Panc1 (cell line): ENCODE results near the gene CIAO3. TPM values are rescaled to one million over a fixed set of nuclear protein-coding genes. Genes with fewer than 3 reads are reported as not detected.

ENCODE experiments used
- ATAC-seq: fragments of 200-7000 bp; cut with Tn5 transposase; 2 replicates; pipeline ENCODE4 v1.9.1; 2020; ENCODE audit warnings: mild to moderate bottlenecking, moderate library complexity
- BruUV-seq: library from RNA; stranded (reverse); fragments of 400-500 nt; replicated peaks from 2 replicates; lab custom pipeline; 2021; lab: Mats Ljungman, UMichigan
- CTCF ChIA-PET: fragments of 300-600 bp; sonication (Branson Sonifier 250); formaldehyde crosslinking; loops from one replicate; lab custom pipeline; 2022; ENCODE audit warnings: antibody characterized with exemption; lab: Charles Lee
- POLR2A ChIA-PET: fragments of 300-600 bp; sonication (Branson Sonifier 250); formaldehyde crosslinking; loops from one replicate; lab custom pipeline; 2022; ENCODE audit warnings: antibody characterized with exemption; lab: Charles Lee
- DNase-seq: peaks from one replicate; pipeline ENCODE4 v3.0.0-alpha.2; 2010; ENCODE audit warnings: low read depth, low spot score
- H3K27ac ChIP-seq: 2 replicates; pipeline ENCODE4 v1.5.1; 2011; ENCODE audit warnings: mild to moderate bottlenecking, low read length, inconsistent platforms
- H3K27me3 ChIP-seq: fragments of 200-500 bp; sonication (Bioruptor generic); 2 replicates; pipeline ENCODE4 v1.6.0; 2014; ENCODE audit warnings: low read length, inconsistent platforms; ENCODE audit not compliant: control insufficient read depth, insufficient read depth
- H3K36me3 ChIP-seq: fragments of 200-500 bp; sonication (Bioruptor generic); 2 replicates; pipeline ENCODE4 v1.5.1; 2014; ENCODE audit warnings: inconsistent platforms, mild to moderate bottlenecking, low read length, moderate library complexity; ENCODE audit not compliant: control insufficient read depth, insufficient read depth
- H3K4me1 ChIP-seq: 2 replicates; pipeline ENCODE4 v1.5.1; 2011; ENCODE audit warnings: inconsistent platforms, mild to moderate bottlenecking, low read length, moderate library complexity; ENCODE audit not compliant: control insufficient read depth, insufficient read depth
- H3K4me3 ChIP-seq, 2 experiments: 2 replicates each; pipeline ENCODE4 v1.5.1; 2011 to 2012; ENCODE audit warnings: low read depth in 2 of 2, low read length in 2 of 2, mild to moderate bottlenecking in 2 of 2, inconsistent platforms in 1 of 2, moderate library complexity in 1 of 2
- H3K9me3 ChIP-seq: fragments of 200-500 bp; sonication (Bioruptor generic); 2 replicates; pipeline ENCODE4 v1.5.1; 2014; ENCODE audit warnings: low read depth, mild to moderate bottlenecking, inconsistent platforms, low read length, moderate library complexity; ENCODE audit not compliant: control insufficient read depth, insufficient read depth
- CTCF ChIP-seq: fragments of 450-650 bp; IDR thresholded peaks from 2 replicates; pipeline ENCODE4 v1.5.1; 2017; ENCODE audit warnings: mild to moderate bottlenecking
- POLR2AphosphoS5 ChIP-seq: IDR thresholded peaks from 2 replicates; pipeline ENCODE4 v1.6.1; 2012; ENCODE audit warnings: mild to moderate bottlenecking, low read depth, low read length, moderate library complexity
- REST ChIP-seq, 2 experiments: IDR thresholded peaks; 2 replicates each; pipeline ENCODE4 v1.6.1; 2011 to 2012; ENCODE audit warnings: low read depth in 2 of 2, control low read depth in 1 of 2, low read length in 1 of 2, mild to moderate bottlenecking in 1 of 2, moderate library complexity in 1 of 2; ENCODE audit not compliant: insufficient read depth in 1 of 2
- SIN3A ChIP-seq: IDR thresholded peaks from 2 replicates; pipeline ENCODE4 v1.6.1; 2012; ENCODE audit warnings: low read depth, mild to moderate bottlenecking, low read length, moderate library complexity, borderline replicate concordance; ENCODE audit not compliant: insufficient read depth
- TCF7L2 ChIP-seq: IDR thresholded peaks from 2 replicates; pipeline ENCODE4 v1.6.1; 2011; ENCODE audit warnings: mild to moderate bottlenecking, low read depth, low read length, inconsistent platforms
- in situ Hi-C: cut with HindIII; loops from 2 replicates; pipeline ENCODE4 v1.10.0; 2016; ENCODE audit warnings: low sequenced_read_pairs, low pct_unique_long_range_greater_than_20kb
- intact Hi-C: fragments of 100-400 bp; cut with micrococcal nuclease; formaldehyde crosslinking; loops from one replicate; pipeline ENCODE4 v1.10.0; 2022; ENCODE audit not compliant: unreplicated experiment
- total RNA-seq: library from RNA; stranded (reverse); gene quantifications from one replicate; pipeline ENCODE4 v1.2.1, GENCODE V29; 2021; ENCODE audit not compliant: unreplicated experiment

CIAO3 gene
- total RNA-seq, 1 experiment from 2014 or later: 34.0 TPM

- intact Hi-C loops: no loop called here
These were observed 31.8 kb downstream of the CIAO3 start for GRCh38 chr16:708959-709358.

GRCh38 chr16:708019-708418 is 32.8 kb downstream of the CIAO3 start:
- in situ Hi-C loops: no loop called here
- intact Hi-C loops: no loop called here

More at GRCh38 chr16:708959-709358, 31.8 kb downstream of the CIAO3 start:
- ATAC-seq (no peak), DNase-seq (no peak)
- TF ChIP-seq TCF7L2 (no peak), SIN3A (no peak), CTCF (no peak), POLR2AphosphoS5 (no peak), REST (IDR thresholded peaks at IDR 0.05; ENCODE audit: insufficient read depth in 1 of 2, low read depth in 2 of 2, low read length in 1 of 2) (no peak)
- no TSS peak for BruUV-seq
- peaks cover 34% of the 10 kb centered on the region for H3K4me1 ChIP-seq
- H3K9me3 ChIP-seq: no peaks in the 10 kb centered on the region
- peaks cover 5% of the 10 kb centered on the region; the same call in 1 of the 2 replicates for H3K36me3 ChIP-seq
- ChIA-PET POLR2A (no interaction called here), CTCF (interaction anchor here (1.9 kb wide), 1 partner anchor 76 kb away, joined by 4 read pairs; no protein-coding TSS in a partner anchor)
- in situ Hi-C loops: no loop called here
- H3K4me3 ChIP-seq: no peak overlapping the region
- no peaks in the 10 kb centered on the region for H3K27me3 ChIP-seq
- H3K27ac ChIP-seq: no peak overlapping the region

More at GRCh38 chr16:708019-708418, 32.8 kb downstream of the CIAO3 start:
- H3K4me1 ChIP-seq: peaks cover 29% of the 10 kb centered on the region
- no peak overlapping the region for H3K27ac ChIP-seq
- TF ChIP-seq POLR2AphosphoS5: no peak
- no peak for TF ChIP-seq TCF7L2
- no peak for TF ChIP-seq CTCF
- no peak for TF ChIP-seq SIN3A
- TF ChIP-seq REST (IDR thresholded peaks at IDR 0.05; ENCODE audit: insufficient read depth in 1 of 2, low read depth in 2 of 2, low read length in 1 of 2): no peak
- H3K9me3 ChIP-seq: no peaks in the 10 kb centered on the region
- DNase-seq: no peak
- no peaks in the 10 kb centered on the region for H3K27me3 ChIP-seq
- ATAC-seq: no peak
- CTCF ChIA-PET: no interaction called here
- H3K36me3 ChIP-seq: peaks cover 5% of the 10 kb centered on the region; the same call in 1 of the 2 replicates
- no TSS peak for BruUV-seq
- POLR2A ChIA-PET: no interaction called here
- no peak overlapping the region for H3K4me3 ChIP-seq
